K562 (cell line): Measurements from ENCODE around the gene SPATA6. TPM values are rescaled to one million over a fixed set of nuclear protein-coding genes. Genes with fewer than 3 reads are reported as not detected.

Experiments
- ATAC-seq: fragments of 200-7000 bp; cut with Tn5 transposase; 3 replicates; pipeline ENCODE4 v1.9.1; 2020; ENCODE audit warnings: moderate library complexity
- BruUV-seq: library from RNA; stranded (reverse); fragments of 400-500 nt; replicated peaks from 2 replicates; lab custom pipeline; 2021; lab: Mats Ljungman, UMichigan
- CTCF ChIA-PET: fragments of 300-600 bp; formaldehyde crosslinking; extraction: SDS; loops from one replicate; lab custom pipeline; 2021; ENCODE audit warnings: low intra/inter-chr PET ratio; lab: Yijun Ruan, JAX
- POLR2A ChIA-PET: fragments of 300-600, 350-650 bp; sonication (Branson Sonifier 250); formaldehyde crosslinking; extraction: SDS; loops from one replicate; lab custom pipeline; 2021; ENCODE audit warnings: antibody characterized with exemption, inconsistent platforms; lab: Yijun Ruan, JAX
- DNase-seq, 4 experiments: peaks; one replicate each; pipeline versions ENCODE4 v3.0.0 to v3.0.0-alpha.2; 2011 to 2018; ENCODE audit warnings: low spot score in 3 of 4, mixed read lengths in 3 of 4; ENCODE audit errors: extremely low read depth in 1 of 4
- FAIRE-seq: peaks from 2 replicates; lab custom pipeline; 2011; peaks lifted over from hg19 to GRCh38; lab: Jason Lieb, UNC
- H2AFZ ChIP-seq: 2 replicates; pipeline ENCODE4 v1.6.0; 2011; ENCODE audit warnings: low read depth, low read length, control low read depth, inconsistent platforms
- H3K27ac ChIP-seq: fragments of 200-600 bp; 3 replicates; pipeline ENCODE4 v1.8.0; 2011; ENCODE audit warnings: low read depth, mild to moderate bottlenecking, control low read depth, inconsistent platforms, low read length, moderate library complexity, mixed read lengths; ENCODE audit errors: extremely low read depth
- H3K27me3 ChIP-seq, 2 experiments: fragments of 300-600 bp in 1 of 2; 2 replicates in 1 of 2; 3 replicates in 1 of 2; pipeline versions ENCODE4 v1.6.0 to v1.8.0; 2011; ENCODE audit warnings: inconsistent platforms in 2 of 2, low read length in 2 of 2, mild to moderate bottlenecking in 1 of 2, mixed read lengths in 1 of 2, moderate library complexity in 1 of 2; ENCODE audit not compliant: control insufficient read depth in 2 of 2, insufficient read depth in 2 of 2
- H3K36me3 ChIP-seq: fragments of 300-600 bp; 3 replicates; pipeline ENCODE4 v1.8.0; 2011; ENCODE audit warnings: mild to moderate bottlenecking, low read length, inconsistent platforms; ENCODE audit not compliant: control insufficient read depth, insufficient read depth
- H3K4me1 ChIP-seq, 2 experiments: fragments of 200-600 bp in 1 of 2; replicated peaks in 1 of 2; 2 replicates in 1 of 2; 3 replicates in 1 of 2; pipeline versions ENCODE4 v1.5.1 to v1.8.0; 2011; ENCODE audit warnings: inconsistent platforms in 2 of 2, low read length in 2 of 2, mild to moderate bottlenecking in 1 of 2, mixed read lengths in 1 of 2, moderate library complexity in 1 of 2; ENCODE audit not compliant: control insufficient read depth in 2 of 2, insufficient read depth in 2 of 2
- H3K4me2 ChIP-seq: 2 replicates; pipeline ENCODE4 v1.6.1; 2011; ENCODE audit warnings: low read length, control low read depth, inconsistent platforms, mixed read lengths; ENCODE audit not compliant: insufficient read depth
- H3K4me3 ChIP-seq: fragments of 200-600 bp; sonication (generic), shearing (Covaris generic); 2 replicates; pipeline ENCODE4 v1.5.1; 2016; ENCODE audit warnings: control low read depth, inconsistent platforms
- H3K79me2 ChIP-seq: fragments of 200-600 bp; 3 replicates; pipeline ENCODE4 v1.8.0; 2011; ENCODE audit warnings: low read length, inconsistent platforms; ENCODE audit not compliant: control insufficient read depth, insufficient read depth
- H3K9ac ChIP-seq, 2 experiments: 2 replicates each; pipeline versions ENCODE4 v1.6.0 to v1.6.1; 2011; ENCODE audit warnings: low read depth in 2 of 2, low read length in 2 of 2, control low read depth in 1 of 2, inconsistent platforms in 1 of 2, mild to moderate bottlenecking in 1 of 2, mixed read lengths in 1 of 2; ENCODE audit not compliant: insufficient read depth in 1 of 2
- H3K9me1 ChIP-seq: one replicate; pipeline ENCODE4 v1.6.0; 2011; ENCODE audit warnings: inconsistent platforms, mild to moderate bottlenecking, low read length, moderate library complexity; ENCODE audit not compliant: control insufficient read depth, insufficient read depth
- H3K9me3 ChIP-seq: replicated peaks from 2 replicates; pipeline ENCODE4 v1.5.1; 2011; ENCODE audit warnings: low read depth, low read length, inconsistent platforms; ENCODE audit not compliant: control insufficient read depth, insufficient read depth
- H4K20me1 ChIP-seq: replicated peaks from 2 replicates; pipeline ENCODE4 v1.6.1; 2011; ENCODE audit warnings: low read length, inconsistent platforms, mixed read lengths; ENCODE audit not compliant: control insufficient read depth, insufficient read depth
- ATF7 ChIP-seq: fragments of 450-650 bp; IDR thresholded peaks from 2 replicates; pipeline ENCODE4 v1.7.1; 2014; ENCODE audit warnings: mild to moderate bottlenecking, moderate library complexity
- CHD2 ChIP-seq: IDR thresholded peaks from 2 replicates; pipeline ENCODE4 v1.6.1; 2011; ENCODE audit warnings: low read depth, low read length
- E2F3 ChIP-seq: fragments of 250-450 bp; sonication (Bioruptor Pico); IDR thresholded peaks from 2 replicates; pipeline ENCODE4 v1.4.0; 2020; ENCODE audit warnings: mild to moderate bottlenecking
- FOXP1 ChIP-seq: sonication (generic); formaldehyde crosslinking; IDR thresholded peaks from 2 replicates; pipeline ENCODE4 v1.8.0; 2022; ENCODE audit warnings: mild to moderate bottlenecking, missing genetic modification reagents
- HMGXB4 ChIP-seq: sonication (generic); formaldehyde crosslinking; IDR thresholded peaks from 2 replicates; pipeline ENCODE4 v1.8.1; 2023; ENCODE audit warnings: mild to moderate bottlenecking, missing genetic modification reagents
- LCOR ChIP-seq: sonication (generic); formaldehyde crosslinking; IDR thresholded peaks from 2 replicates; pipeline ENCODE4 v1.8.0; 2022; ENCODE audit warnings: mild to moderate bottlenecking, missing genetic modification reagents
- MCM5 ChIP-seq: fragments of 450-650 bp; IDR thresholded peaks from 2 replicates; pipeline ENCODE4 v1.6.1; 2016; ENCODE audit warnings: low read depth
- NR2C1 ChIP-seq, 2 experiments: fragments of 450-650 bp; IDR thresholded peaks; 2 replicates each; pipeline ENCODE4 v1.6.1; 2017; ENCODE audit warnings: mild to moderate bottlenecking in 2 of 2, antibody characterized with exemption in 1 of 2, inconsistent platforms in 1 of 2, missing compliant biosample characterization in 1 of 2, missing genetic modification characterization in 1 of 2
- SMARCB1 ChIP-seq: IDR thresholded peaks from 2 replicates; pipeline ENCODE4 v1.6.1; 2011; ENCODE audit warnings: improper control_type of control experiment, low read depth; ENCODE audit not compliant: insufficient read length
- SOX6 ChIP-seq: fragments of 450-650 bp; IDR thresholded peaks from 2 replicates; pipeline ENCODE4 v1.6.1; 2014; ENCODE audit warnings: mild to moderate bottlenecking
- SP2 ChIP-seq: IDR thresholded peaks from 2 replicates; pipeline ENCODE4 v1.6.1; 2011; ENCODE audit warnings: mild to moderate bottlenecking, low read depth, low read length, moderate library complexity; ENCODE audit not compliant: poor library complexity, severe bottlenecking; ENCODE audit errors: extremely low read depth
- U2AF1 ChIP-seq: fragments of 200-400 bp; formaldehyde crosslinking; optimal IDR thresholded peaks from 2 replicates; pipeline ENCODE3; 2017; ENCODE audit warnings: mild to moderate bottlenecking, low read depth, low read length, moderate library complexity
- ZNF134 ChIP-seq: fragments of 250-450 bp; sonication (Bioruptor Pico); conservative IDR thresholded peaks from 2 replicates; pipeline ENCODE4 v1.4.0; 2020
- ZNF184 ChIP-seq: sonication (generic); formaldehyde crosslinking; IDR thresholded peaks from 2 replicates; pipeline ENCODE4 v1.5.0; 2020; ENCODE audit warnings: missing genetic modification reagents
- ZNF354B ChIP-seq: fragments of 250-450 bp; sonication (Bioruptor Pico); IDR thresholded peaks from 2 replicates; pipeline ENCODE4 v1.4.0; 2020
- WGBS: fragments of 100-300 bp; shearing (Covaris generic); methylation state at CpG from one replicate; pipeline ENCODE4 v1.1.6; 2016; ENCODE audit warnings: low coverage, mixed read lengths; ENCODE audit not compliant: insufficient coverage; ENCODE audit errors: missing lambda C conversion rate; 5-methylcytosine and 5-hydroxymethylcytosine counted together
- in situ Hi-C: fragments of 300-500 bp; cut with MboI; formaldehyde crosslinking; loops from 4 replicates; pipeline ENCODE4 v1.15.0; 2018; ENCODE audit warnings: inconsistent platforms, mixed read lengths
- intact Hi-C: fragments of 100-400 bp; cut with micrococcal nuclease; formaldehyde crosslinking; loops from 2 replicates; pipeline ENCODE4 v1.14.2; 2022
- polyA plus RNA-seq, 8 experiments: library from polyadenylated mRNA; depleted of rRNA in 4 of 8; stranded (reverse) in 5 of 8; unstranded in 3 of 8; fragments of >200 nt; fragmentation: Nextera tagmentation in 2 of 8; fragmentation: Illumina TruSeq in 1 of 8; extraction: Ambion mirVana in 2 of 8; extraction: Trizol in 1 of 8; gene quantifications; 2 replicates each; pipeline versions ENCODE4 v1.2.1 to v1.2.3, GENCODE V29; 2011 to 2014; ENCODE audit warnings: inconsistent platforms in 1 of 8, missing spikeins in 1 of 8
- total RNA-seq, 7 experiments: library from RNA; depleted of rRNA in 6 of 7; stranded (reverse); fragments of >200 nt in 6 of 7; fragmentation: Illumina TruSeq in 2 of 7; extraction: Trizol in 2 of 7; gene quantifications; 2 replicates each; pipeline versions ENCODE4 v1.2.1 to v1.2.3, GENCODE V29; 2011 to 2021; ENCODE audit warnings: low replicate concordance in 1 of 7
- TF ChIP-seq, protein P1 (sequence below): sonication (generic); formaldehyde crosslinking; IDR thresholded peaks from 2 replicates; pipeline ENCODE4 v1.9.0; 2022; ENCODE audit warnings: mild to moderate bottlenecking, missing genetic modification reagents

Gene SPATA6
- total and polyA plus RNA-seq, 9 of the 15 experiments (the other 6 are each of a cell fraction or from before 2014, with no cell fraction given), result 0.01 to 0.91 (median 0.18) TPM

DNA sequence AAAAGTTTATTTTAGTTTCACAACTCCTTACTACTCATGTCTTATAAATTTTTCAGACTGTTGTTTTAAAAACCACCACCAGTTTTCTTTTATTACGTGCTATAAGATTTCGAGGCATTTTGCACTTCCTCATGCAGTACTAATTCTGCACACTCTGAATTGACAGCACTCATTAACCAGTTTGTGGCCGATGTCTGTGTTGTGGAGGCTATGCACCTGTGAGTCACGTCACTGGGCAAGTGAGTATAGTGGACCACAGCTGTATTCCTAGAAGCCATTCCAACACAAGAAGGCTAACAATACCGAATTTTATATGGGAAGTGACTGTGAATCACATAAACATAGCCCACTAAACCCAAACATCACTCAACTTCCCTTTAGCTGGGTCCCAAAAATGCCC lies 21.0 kb upstream of the SPATA6 start:
- intact Hi-C loops, result loop anchor here (10.0 kb wide), 1 partner anchor 288 kb away; no protein-coding TSS in a partner anchor
- ATAC-seq, result no peak
- no peak for FAIRE-seq
- no peak overlapping the region for H3K27ac ChIP-seq
- CTCF ChIA-PET, result no interaction called here
- in situ Hi-C loops, result no loop called here
- H3K79me2 ChIP-seq, result no peaks in the 10 kb centered on the region
- no peak for TF ChIP-seq ATF7
- TF ChIP-seq ZNF134 (CRISPR knock-in tag), result no peak
- H3K9me1 ChIP-seq, result no peaks in the 10 kb centered on the region
- POLR2A ChIA-PET, result no interaction called here
- no peak overlapping the region for H3K9ac ChIP-seq
- H4K20me1 ChIP-seq, result no peaks in the 10 kb centered on the region
- H2AFZ ChIP-seq, result no peak overlapping the region
- H3K27me3 ChIP-seq, result no peaks in the 10 kb centered on the region
- BruUV-seq, result no TSS peak
- H3K36me3 ChIP-seq, result no peaks in the 10 kb centered on the region
- WGBS, result 0% methylated on average over 5 of the region's 5 CpGs
- H3K4me3 ChIP-seq, result no peak overlapping the region
- no peak overlapping the region for H3K4me2 ChIP-seq
- H3K9me3 ChIP-seq, result no peaks in the 10 kb centered on the region
- no peaks in the 10 kb centered on the region for H3K4me1 ChIP-seq
- DNase-seq, result no peak

DNA sequence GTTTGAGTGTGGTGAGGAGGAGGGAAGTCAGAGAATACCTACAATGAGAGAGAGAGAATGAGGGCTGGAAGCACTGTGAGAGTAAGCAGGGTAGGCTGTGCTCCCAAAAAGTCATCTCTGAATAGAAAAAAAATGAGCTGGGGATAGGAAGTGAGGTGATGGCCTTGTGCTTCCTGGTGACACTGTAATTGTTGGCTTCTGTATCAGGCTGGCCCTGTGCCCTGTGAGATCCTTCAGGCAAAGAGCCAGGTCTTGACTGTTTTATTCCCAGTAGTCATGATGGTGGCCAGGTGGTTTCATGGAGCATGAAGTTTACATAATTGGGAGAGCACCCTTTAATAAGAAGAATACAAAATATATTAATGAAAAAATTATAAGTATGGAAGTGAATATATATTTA lies 20.4 kb upstream of the SPATA6 start:
- no peaks in the 10 kb centered on the region for H4K20me1 ChIP-seq
- no peak overlapping the region for H3K27ac ChIP-seq
- ChIA-PET POLR2A (no interaction called here), CTCF (interaction anchor here (0.6 kb wide), 1 partner anchor 1738 kb away, joined by 3 read pairs; no protein-coding TSS in a partner anchor)
- in situ Hi-C loops (no loop called here), intact Hi-C loops (loop anchor here (10.0 kb wide), 1 partner anchor 288 kb away; no protein-coding TSS in a partner anchor)
- H3K27me3 ChIP-seq, result no peaks in the 10 kb centered on the region
- no peaks in the 10 kb centered on the region for H3K36me3 ChIP-seq
- H2AFZ ChIP-seq, result no peak overlapping the region
- no peaks in the 10 kb centered on the region for H3K9me1 ChIP-seq
- no peaks in the 10 kb centered on the region for H3K9me3 ChIP-seq
- no peak overlapping the region for H3K4me2 ChIP-seq
- no peak overlapping the region for H3K9ac ChIP-seq
- ATAC-seq, result no peak
- DNase-seq, result no peak
- BruUV-seq, result no TSS peak
- H3K79me2 ChIP-seq, result no peaks in the 10 kb centered on the region
- FAIRE-seq, result no peak
- H3K4me3 ChIP-seq, result no peak overlapping the region
- no peaks in the 10 kb centered on the region for H3K4me1 ChIP-seq
- TF ChIP-seq CHD2 (no peak), SP2 (no peak), LCOR (CRISPR knock-in tag) (no peak), FOXP1 (no peak), HMGXB4 (CRISPR knock-in tag) (no peak), MCM5 (no peak), SMARCB1 (no peak), SOX6 (no peak), E2F3 (CRISPR knock-in tag) (no peak), ZNF184 (CRISPR knock-in tag) (no peak), NR2C1 (IDR thresholded peaks at IDR 0.05) (no peak), NR2C1 (tag; IDR thresholded peaks at IDR 0.05) (no peak), ZNF354B (CRISPR knock-in tag) (no peak), U2AF1 (no peak)
- TF ChIP-seq, protein P1, sequence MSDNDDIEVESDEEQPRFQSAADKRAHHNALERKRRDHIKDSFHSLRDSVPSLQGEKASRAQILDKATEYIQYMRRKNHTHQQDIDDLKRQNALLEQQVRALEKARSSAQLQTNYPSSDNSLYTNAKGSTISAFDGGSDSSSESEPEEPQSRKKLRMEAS (CRISPR knock-in tag), result no peak
